ENCODE measurements around the gene KCNJ15. TPM values are rescaled to one million over a fixed set of nuclear protein-coding genes. Genes with fewer than 3 reads are reported as not detected.

The KCNJ15 gene
- total and polyA plus RNA-seq, 2 of the 8 experiments (the other 6 are each of a cell fraction or from before 2014, with no cell fraction given) = under 0.01 TPM; not detected in 1

DNA sequence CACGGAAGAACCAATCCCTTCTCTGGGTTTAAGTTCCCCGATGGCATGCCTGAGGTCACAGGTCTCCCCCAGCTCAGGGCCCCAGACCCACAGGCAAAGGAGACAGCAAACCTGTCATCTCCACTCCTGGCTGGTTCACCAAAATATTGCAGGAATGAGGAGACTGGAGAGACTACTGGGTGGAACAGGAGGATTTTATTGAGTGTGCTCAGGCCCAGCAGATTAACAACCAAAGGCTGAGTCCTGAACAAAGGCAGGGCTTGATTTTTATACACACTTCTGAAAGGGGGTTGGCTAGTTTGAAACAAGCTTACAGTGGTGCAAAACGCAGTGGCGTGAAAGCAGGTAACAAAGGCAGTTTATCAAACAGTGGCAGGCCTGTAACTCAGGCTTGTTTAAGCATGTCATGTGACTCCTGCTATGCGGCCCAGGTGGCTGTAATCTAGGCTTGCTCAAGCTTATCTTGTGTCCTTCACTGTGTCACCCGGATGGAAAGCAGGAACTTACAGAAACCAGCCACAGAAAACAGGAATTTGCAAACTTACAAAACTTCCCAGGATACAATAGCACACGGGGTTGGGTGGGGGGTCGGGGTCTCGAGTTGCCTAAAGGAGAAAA is 27.4 kb upstream of the KCNJ15 start:
- Histone ChIP-seq H3K27ac (ENCODE audit: low read depth, low read length) (no peak overlapping the region), H3K79me2 (ENCODE audit: control insufficient read depth in 1 of 2, insufficient read depth in 2 of 2, low read length in 2 of 2) (no peaks in the 10 kb centered on the region), H2BK120ac (replicated peaks; ENCODE audit: low read depth, low read length) (no peak overlapping the region), H4K20me1 (replicated peaks in 1 of 2; ENCODE audit: control insufficient read depth in 1 of 2, insufficient read depth in 2 of 2, low read length in 2 of 2) (no peaks in the 10 kb centered on the region), H3K27me3 (replicated peaks in 1 of 4; ENCODE audit: control insufficient read depth in 3 of 4, extremely low read depth in 1 of 4, insufficient read depth in 3 of 4, low read length in 3 of 4) (no peaks in the 10 kb centered on the region), H3K18ac (ENCODE audit: extremely low read depth, low read length) (no peak overlapping the region), H2AFZ (ENCODE audit: low read length) (no peak overlapping the region), H2AK5ac (ENCODE audit: low read depth, low read length) (no peak overlapping the region), H2BK12ac (ENCODE audit: low read depth, low read length) (0 out of 2 replicates have a peak overlapping the region, but pooled peaks have one; percentile 21), H2BK15ac (ENCODE audit: low read length) (no peak overlapping the region), H3K4me3 (ENCODE audit: extremely low read depth in 1 of 4, insufficient read depth in 2 of 4, low read depth in 3 of 4, low read length in 4 of 4) (peak overlapping the region in 1 of 4 experiments; percentile 41; a peak in 2 of 8 replicates), H3K4ac (replicated peaks; ENCODE audit: insufficient read length, low read depth, low read length) (no peak overlapping the region), H3K23ac (ENCODE audit: insufficient read length) (no peak overlapping the region), H3K9ac (replicated peaks in 1 of 4; ENCODE audit: extremely low read depth in 1 of 4, low read depth in 3 of 4, low read length in 3 of 4) (no peak overlapping the region), H2BK20ac (ENCODE audit: low read length) (peak overlapping the region; percentile 67; the same call in 1 of the 2 replicates), H3K9me3 (ENCODE audit: insufficient read depth in 2 of 2, low read depth in 1 of 2, low read length in 1 of 2) (peaks cover 44 to 57% of the 10 kb centered on the region in 2 experiments), H4K5ac (ENCODE audit: insufficient read length, low read depth, low read length) (no peak overlapping the region), H3K4me2 (ENCODE audit: insufficient read depth in 1 of 2, low read depth in 2 of 2, low read length in 2 of 2) (no peak overlapping the region), H3K56ac (replicated peaks; ENCODE audit: insufficient read length, low read depth, low read length) (no peak overlapping the region), H3K36me3 (ENCODE audit: control insufficient read depth in 2 of 4, insufficient read depth in 4 of 4, low read length in 3 of 4) (peaks cover 0 to 18% (median 0%) of the 10 kb centered on the region in 4 experiments; a peak in 3 of 8 replicates), H3K14ac (ENCODE audit: insufficient read length) (no peak overlapping the region), H3K79me1 (ENCODE audit: low read depth, low read length) (no peaks in the 10 kb centered on the region), H3K4me1 (replicated peaks in 1 of 4; ENCODE audit: control insufficient read depth in 3 of 4, insufficient read depth in 4 of 4, low read length in 3 of 4) (peaks cover 0 to 11% (median 6%) of the 10 kb centered on the region in 4 experiments; a peak in 4 of 7 replicates), H2BK5ac (ENCODE audit: low read depth, low read length) (no peak overlapping the region), H4K91ac (replicated peaks; ENCODE audit: insufficient read length, low read length) (peak overlapping the region; percentile 5), H3K23me2 (ENCODE audit: low read depth, low read length) (no peaks in the 10 kb centered on the region), H4K8ac (ENCODE audit: extremely low read depth, insufficient read depth, low read length) (no peak overlapping the region)
- ChIA-PET CTCF (ENCODE audit: partially characterized antibody) (interaction anchor here (0.8 to 1.1 kb wide), 2 partner anchors 10 to 13 kb away, joined by 3 read pairs; no protein-coding TSS in a partner anchor), POLR2A (ENCODE audit: partially characterized antibody) (no interaction called here)
- peak in 1 of 2 experiments; percentile 91; a peak in 1 of 4 replicates for TF ChIP-seq HDAC2 (IDR thresholded peaks at IDR 0.05; ENCODE audit: borderline replicate concordance in 1 of 2, low read depth in 2 of 2, low read length in 2 of 2)
- peak; percentile 43; the same call in 1 of the 2 replicates for TF ChIP-seq POU5F1 (IDR thresholded peaks at IDR 0.05; ENCODE audit: low read depth, low read length)
- peak; percentile 72; the same call in 1 of the 2 replicates for TF ChIP-seq KDM1A (IDR thresholded peaks at IDR 0.05; ENCODE audit: borderline replicate concordance, low read length)
- peak in 1 of 2 experiments; percentile 76; a peak in 1 of 3 replicates for TF ChIP-seq EP300 (IDR thresholded peaks at IDR 0.05; ENCODE audit: borderline replicate concordance in 1 of 2, low read depth in 2 of 2, low read length in 2 of 2)
- TF ChIP-seq ASH2L (IDR thresholded peaks at IDR 0.05; ENCODE audit: low read length) = no peak
- TF ChIP-seq TCF12 (IDR thresholded peaks at IDR 0.05; ENCODE audit: low read depth, low read length) = 0 out of 2 replicates have a peak, but pooled peaks have one; percentile 57
- no peak for TF ChIP-seq GTF2F1 (IDR thresholded peaks at IDR 0.05; ENCODE audit: borderline replicate concordance, low read depth, low read length)
- DNase-seq (ENCODE audit: low read depth in 1 of 2, low spot score in 2 of 2) (peak in 1 of 2 experiments; percentile 46), FAIRE-seq (no peak)
- 93% methylated on average over 9 of the region's 9 CpGs; no CpG with 5 or more reads in 1 of the 2 experiments for WGBS, 2 experiments (ENCODE audit: extremely low coverage in 1 of 2, insufficient coverage in 1 of 2, insufficient read length in 1 of 2, insufficient replicate concordance in 2 of 2, low coverage in 1 of 2, low lambda C conversion rate in 2 of 2, missing lambda C conversion rate in 1 of 2)

Data from H1 (cell line).